Medulla oblongata (tissue), 1 donor: Measurements from ENCODE around the gene TMEM82.

ENCODE experiments used
- DNase-seq: peaks from one replicate; pipeline ENCODE4 v3.0.0-alpha.2; 2015; ENCODE audit errors: extremely low spot score

The TMEM82 gene

GRCh38 chr1:15756143-15757015 lies 14.1 kb downstream of the TMEM82 start:
- DNase-seq: peak; percentile 38

- no peak for DNase-seq
These were observed 14.8 kb downstream of the TMEM82 start for GRCh38 chr1:15757016-15757543.

GRCh38 chr1:15757575-15758342 lies 15.5 kb downstream of the TMEM82 start:
- no peak for DNase-seq

- no peak for DNase-seq
These were observed 16.1 kb downstream of the TMEM82 start, which contains the start of gene FBLIM1 for GRCh38 chr1:15758343-15758931. FBLIM1 (plus strand) TSS chr1:15758795; CDS start chr1:15764984, 6,189 bp downstream.

GRCh38 chr1:15758953-15759661 lies 16.8 kb downstream of the TMEM82 start:
- no peak for DNase-seq

GRCh38 chr1:15760520-15761211 lies 18.4 kb downstream of the TMEM82 start:
- no peak for DNase-seq

GRCh38 chr1:15761366-15762128 lies 19.2 kb downstream of the TMEM82 start:
- no peak for DNase-seq

- no peak for DNase-seq
These were observed 20.2 kb downstream of the TMEM82 start for GRCh38 chr1:15762546-15762945.

GRCh38 chr1:15764269-15764764 lies 22.0 kb downstream of the TMEM82 start:
- no peak for DNase-seq

GRCh38 chr1:15764890-15765289 lies 22.6 kb downstream of the TMEM82 start:
- DNase-seq: no peak

GRCh38 chr1:15765495-15766194 lies 23.3 kb downstream of the TMEM82 start:
- no peak for DNase-seq

- DNase-seq: no peak
These were observed 25.6 kb downstream of the TMEM82 start for GRCh38 chr1:15767941-15768340.

GRCh38 chr1:15768388-15768787 lies 26.1 kb downstream of the TMEM82 start:
- DNase-seq: no peak

GRCh38 chr1:15770313-15770962 lies 28.1 kb downstream of the TMEM82 start:
- DNase-seq: no peak

- no peak for DNase-seq
These were observed 29.7 kb downstream of the TMEM82 start for GRCh38 chr1:15771836-15772515.

- DNase-seq: no peak
These were observed 33.4 kb downstream of the TMEM82 start for GRCh38 chr1:15775706-15776105.

GRCh38 chr1:15777909-15778707 lies 35.8 kb downstream of the TMEM82 start:
- no peak for DNase-seq
